H1 (cell line): ENCODE results near the gene CD163. TPM values are rescaled to one million over a fixed set of nuclear protein-coding genes. Genes with fewer than 3 reads are reported as not detected.
"Not testable (repeated sequence)": the region's sequence is repeated elsewhere in the genome, so short reads cannot be mapped to it uniquely, and the experiment has no call there.

ENCODE experiments used
- CTCF ChIA-PET: fragments of 300-600 bp; sonication (Branson Sonifier 250); formaldehyde crosslinking; loops from one replicate; lab custom pipeline; 2021; ENCODE audit not compliant: partially characterized antibody; lab: Charles Lee
- POLR2A ChIA-PET: fragments of 300-600 bp; sonication (Branson Sonifier 250); formaldehyde crosslinking; loops from one replicate; lab custom pipeline; 2021; ENCODE audit warnings: inconsistent platforms; ENCODE audit not compliant: partially characterized antibody; lab: Charles Lee
- DNase-seq, 2 experiments: peaks; one replicate each; pipeline versions ENCODE4 v3.0.0 to v3.0.0-alpha.2; 2010 to 2022; ENCODE audit warnings: low spot score in 2 of 2, low read depth in 1 of 2, mixed read lengths in 1 of 2
- FAIRE-seq: peaks from 2 replicates; lab custom pipeline; 2011; peaks lifted over from hg19 to GRCh38; lab: Jason Lieb, UNC
- H2AFZ ChIP-seq: 2 replicates; pipeline ENCODE4 v1.8.1; 2012; ENCODE audit warnings: low read length, inconsistent platforms
- H2AK5ac ChIP-seq: 2 replicates; pipeline ENCODE4 v1.6.1; 2013; ENCODE audit warnings: low read depth, low read length
- H2BK120ac ChIP-seq: replicated peaks from 2 replicates; pipeline ENCODE3; 2013; ENCODE audit warnings: low read depth, low read length, inconsistent platforms
- H2BK12ac ChIP-seq: 2 replicates; pipeline ENCODE4 v1.6.1; 2013; ENCODE audit warnings: low read depth, low read length
- H2BK15ac ChIP-seq: 2 replicates; pipeline ENCODE4 v1.6.1; 2013; ENCODE audit warnings: low read length
- H2BK20ac ChIP-seq: 2 replicates; pipeline ENCODE4 v1.6.1; 2013; ENCODE audit warnings: low read length
- H2BK5ac ChIP-seq: 2 replicates; pipeline ENCODE4 v1.6.1; 2013; ENCODE audit warnings: low read depth, low read length
- H3K14ac ChIP-seq: 2 replicates; pipeline ENCODE4 v1.6.1; 2013; ENCODE audit warnings: inconsistent platforms; ENCODE audit not compliant: insufficient read length
- H3K18ac ChIP-seq: 2 replicates; pipeline ENCODE4 v1.6.1; 2013; ENCODE audit warnings: low read length; ENCODE audit errors: extremely low read depth
- H3K23ac ChIP-seq: 2 replicates; pipeline ENCODE4 v1.6.1; 2013; ENCODE audit warnings: inconsistent platforms; ENCODE audit not compliant: insufficient read length
- H3K23me2 ChIP-seq: 2 replicates; pipeline ENCODE4 v1.6.1; 2013; ENCODE audit warnings: low read depth, low read length
- H3K27ac ChIP-seq: 2 replicates; pipeline ENCODE4 v1.6.1; 2011; ENCODE audit warnings: low read depth, low read length, inconsistent platforms
- H3K27me3 ChIP-seq, 4 experiments: replicated peaks in 1 of 4; 1 replicate in 1 of 4; 2 replicates in 3 of 4; pipeline versions ENCODE4 v1.6.1 to v1.8.1; 2011 to 2013; ENCODE audit warnings: low read length in 3 of 4, mild to moderate bottlenecking in 3 of 4, inconsistent platforms in 2 of 4, mixed read lengths in 2 of 4, moderate library complexity in 1 of 4; ENCODE audit not compliant: control insufficient read depth in 3 of 4, insufficient read depth in 3 of 4; ENCODE audit errors: extremely low read depth in 1 of 4
- H3K36me3 ChIP-seq, 4 experiments: 2 replicates each; pipeline versions ENCODE4 v1.6.1 to v1.8.1; 2011 to 2013; ENCODE audit warnings: mild to moderate bottlenecking in 4 of 4, low read length in 3 of 4, moderate library complexity in 2 of 4, control low read depth in 1 of 4, inconsistent platforms in 1 of 4; ENCODE audit not compliant: insufficient read depth in 4 of 4, control insufficient read depth in 2 of 4
- H3K4ac ChIP-seq: replicated peaks from 2 replicates; pipeline ENCODE3; 2013; ENCODE audit warnings: low read length, low read depth, mixed read lengths, inconsistent platforms; ENCODE audit not compliant: insufficient read length
- H3K4me1 ChIP-seq, 4 experiments: replicated peaks in 1 of 4; 1 replicate in 1 of 4; 2 replicates in 3 of 4; pipeline versions ENCODE4 v1.6.1 to v1.8.1; 2011 to 2013; ENCODE audit warnings: low read length in 3 of 4, inconsistent platforms in 2 of 4, mixed read lengths in 1 of 4; ENCODE audit not compliant: insufficient read depth in 4 of 4, control insufficient read depth in 3 of 4
- H3K4me2 ChIP-seq, 2 experiments: 2 replicates each; pipeline versions ENCODE4 v1.6.1 to v1.8.1; 2011 to 2013; ENCODE audit warnings: low read depth in 2 of 2, low read length in 2 of 2, control low read depth in 1 of 2, inconsistent platforms in 1 of 2, mild to moderate bottlenecking in 1 of 2; ENCODE audit not compliant: insufficient read depth in 1 of 2
- H3K4me3 ChIP-seq, 4 experiments: fragments of 200-600, 300-600 bp in 1 of 4; sonication (generic), shearing (Covaris generic), sonication (Bioruptor Twin) in 1 of 4; 2 replicates each; pipeline versions ENCODE4 v1.5.1 to v1.8.1; 2011 to 2016; ENCODE audit warnings: low read length in 4 of 4, low read depth in 3 of 4, control low read depth in 2 of 4, inconsistent platforms in 2 of 4, mild to moderate bottlenecking in 2 of 4, mixed read lengths in 1 of 4, moderate library complexity in 1 of 4; ENCODE audit not compliant: insufficient read depth in 2 of 4; ENCODE audit errors: extremely low read depth in 1 of 4
- H3K56ac ChIP-seq: replicated peaks from 2 replicates; pipeline ENCODE3; 2013; ENCODE audit warnings: low read depth, mild to moderate bottlenecking, mixed read lengths, low read length, inconsistent platforms; ENCODE audit not compliant: insufficient read length
- H3K79me1 ChIP-seq: 2 replicates; pipeline ENCODE4 v1.6.1; 2013; ENCODE audit warnings: low read depth, low read length, control low read depth
- H3K79me2 ChIP-seq, 2 experiments: 2 replicates each; pipeline versions ENCODE4 v1.6.1 to v1.8.1; 2012 to 2013; ENCODE audit warnings: low read length in 2 of 2, mild to moderate bottlenecking in 2 of 2, inconsistent platforms in 1 of 2; ENCODE audit not compliant: insufficient read depth in 2 of 2, control insufficient read depth in 1 of 2
- H3K9ac ChIP-seq, 4 experiments: replicated peaks in 1 of 4; 1 replicate in 1 of 4; 2 replicates in 3 of 4; pipeline versions ENCODE4 v1.6.1 to v1.8.1; 2011 to 2013; ENCODE audit warnings: low read depth in 3 of 4, low read length in 3 of 4, control low read depth in 2 of 4, mild to moderate bottlenecking in 2 of 4, moderate library complexity in 2 of 4, inconsistent platforms in 1 of 4; ENCODE audit errors: extremely low read depth in 1 of 4
- H3K9me3 ChIP-seq, 2 experiments: 2 replicates each; pipeline versions ENCODE4 v1.6.1 to v1.8.1; 2012 to 2013; ENCODE audit warnings: mild to moderate bottlenecking in 2 of 2, moderate library complexity in 2 of 2, control low read depth in 1 of 2, inconsistent platforms in 1 of 2, low read depth in 1 of 2, low read length in 1 of 2, mixed read lengths in 1 of 2; ENCODE audit not compliant: insufficient read depth in 2 of 2
- H4K20me1 ChIP-seq, 2 experiments: replicated peaks in 1 of 2; 2 replicates each; pipeline versions ENCODE3 to v1.8.1; 2011 to 2013; ENCODE audit warnings: inconsistent platforms in 2 of 2, low read length in 2 of 2, mild to moderate bottlenecking in 1 of 2; ENCODE audit not compliant: insufficient read depth in 2 of 2, control insufficient read depth in 1 of 2
- H4K5ac ChIP-seq: 2 replicates; pipeline ENCODE4 v1.6.1; 2013; ENCODE audit warnings: low read length, low read depth, mixed read lengths, inconsistent platforms; ENCODE audit not compliant: insufficient read length
- H4K8ac ChIP-seq: 2 replicates; pipeline ENCODE4 v1.8.0; 2013; ENCODE audit warnings: mild to moderate bottlenecking, moderate library complexity, low read length, inconsistent platforms; ENCODE audit not compliant: insufficient read depth; ENCODE audit errors: extremely low read depth
- H4K91ac ChIP-seq: replicated peaks from 2 replicates; pipeline ENCODE3; 2013; ENCODE audit warnings: low read length, mixed read lengths, inconsistent platforms; ENCODE audit not compliant: insufficient read length
- WGBS, 2 experiments: shearing (Covaris generic) in 1 of 2; methylation state at CpG; one replicate each; pipeline versions ENCODE4 v1.1.6 to v1.1.7; 2013 to 2015; ENCODE audit warnings: low lambda C conversion rate in 2 of 2, mixed read lengths in 2 of 2, inconsistent platforms in 1 of 2, low coverage in 1 of 2, missing lambda C conversion rate in 1 of 2; ENCODE audit not compliant: insufficient replicate concordance in 2 of 2, insufficient coverage in 1 of 2, insufficient read length in 1 of 2; ENCODE audit errors: extremely low coverage in 1 of 2, missing lambda C conversion rate in 1 of 2; 5-methylcytosine and 5-hydroxymethylcytosine counted together
- polyA plus RNA-seq, 7 experiments: library from polyadenylated mRNA; depleted of rRNA in 3 of 7; stranded (reverse) in 5 of 7; unstranded in 2 of 7; fragments of >200 nt in 5 of 7; fragments of 200-250 nt in 2 of 7; gene quantifications; 1 replicate in 5 of 7; 2 replicates in 1 of 7; 4 replicates in 1 of 7; pipeline versions ENCODE4 v1.2.1 to v1.2.3, GENCODE V29; 2011 to 2013; ENCODE audit warnings: missing spikeins in 2 of 7, mixed read lengths in 2 of 7
- total RNA-seq: library from RNA; stranded (reverse); fragmentation: NEBNext Ultra II Directional; extraction: Animal tissue kit (Norgen Biotek cat#: 25700); gene quantifications from 2 replicates; pipeline ENCODE4 v1.2.1, GENCODE V29; 2021

The CD163 gene
- total and polyA plus RNA-seq, 2 of the 8 experiments (the other 6 are each of a cell fraction or from before 2014, with no cell fraction given) = 0.02 TPM; not detected in 1

DNA sequence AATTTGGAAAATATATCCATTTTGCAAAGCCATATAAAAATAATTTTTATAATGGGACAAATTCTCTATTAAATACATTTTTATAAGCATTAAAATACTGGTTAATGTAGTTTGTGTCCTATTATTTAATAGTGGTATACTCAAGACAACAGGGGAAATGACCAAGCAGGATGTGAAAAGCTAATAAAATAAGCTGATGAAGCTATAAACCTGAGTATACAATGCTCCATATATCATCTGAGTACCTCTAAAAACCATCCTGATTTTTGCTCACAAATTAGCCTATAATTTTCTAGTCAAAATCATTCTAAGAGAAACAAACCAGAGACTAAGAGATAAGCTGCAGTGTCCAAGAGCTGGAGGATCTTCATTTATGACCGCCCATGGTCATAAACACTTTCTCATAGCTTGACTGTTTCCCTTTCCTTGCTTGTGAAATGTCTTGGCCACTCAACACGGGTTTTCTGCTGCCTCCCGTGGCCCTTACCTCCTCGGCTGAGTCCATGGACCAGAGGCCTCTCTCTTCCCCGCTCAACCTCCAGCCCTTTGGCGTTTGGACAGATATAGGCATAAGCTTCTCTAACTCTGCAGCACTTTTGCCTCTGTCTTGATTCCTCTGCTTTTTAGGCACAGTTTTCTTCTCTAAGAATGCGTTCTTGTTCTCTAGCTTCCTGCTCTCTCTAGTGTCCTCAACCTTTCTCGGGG lies 65.1 kb downstream of the CD163 start:
- H2AK5ac ChIP-seq, H2BK12ac ChIP-seq, H3K4me1 ChIP-seq, H3K36me3 ChIP-seq, H3K4ac ChIP-seq, H3K23me2 ChIP-seq, H3K9ac ChIP-seq, H4K8ac ChIP-seq, FAIRE-seq, H2BK5ac ChIP-seq, POLR2A ChIA-PET, H3K14ac ChIP-seq, H3K27me3 ChIP-seq, H2BK120ac ChIP-seq, H3K79me1 ChIP-seq, H4K20me1 ChIP-seq, H3K27ac ChIP-seq, H2BK20ac ChIP-seq, H4K91ac ChIP-seq, H3K9me3 ChIP-seq, H3K18ac ChIP-seq, CTCF ChIA-PET, H3K79me2 ChIP-seq, H3K23ac ChIP-seq, H2AFZ ChIP-seq, H4K5ac ChIP-seq, H2BK15ac ChIP-seq, DNase-seq, H3K56ac ChIP-seq: not testable (repeated sequence)
- H3K4me2 ChIP-seq = peak overlapping the region in 1 of 2 experiments; percentile 66; a peak in 1 of 4 replicates
- WGBS, 2 experiments = 94% methylated on average over 8 of the region's 8 CpGs; no CpG with 5 or more reads in 1 of the 2 experiments
- H3K4me3 ChIP-seq = peak overlapping the region in 1 of 4 experiments; percentile 62; a peak in 1 of 8 replicates

DNA sequence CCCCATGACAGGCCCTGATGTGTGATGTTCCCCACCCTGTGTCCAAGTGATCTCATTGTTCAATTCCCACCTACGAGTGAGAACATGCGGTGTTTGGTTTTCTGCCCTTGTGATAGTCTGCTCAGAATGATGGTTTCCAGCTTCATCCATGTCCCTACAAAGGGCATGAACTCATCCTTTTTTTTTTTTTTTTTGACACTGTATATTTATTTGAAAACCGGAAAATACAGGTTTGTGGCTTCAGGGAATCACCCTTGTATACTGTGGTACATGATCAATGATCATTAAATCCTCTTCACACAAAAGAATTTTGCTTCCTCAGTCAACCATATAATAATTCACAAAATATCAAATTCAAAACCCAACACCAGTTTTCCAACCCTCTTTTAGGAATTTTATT lies 66.1 kb downstream of the CD163 start:
- H3K14ac ChIP-seq, H2BK15ac ChIP-seq, FAIRE-seq, H2BK120ac ChIP-seq, CTCF ChIA-PET, H3K4me2 ChIP-seq, DNase-seq, H2BK20ac ChIP-seq, H3K4me3 ChIP-seq, H2AFZ ChIP-seq, H3K23me2 ChIP-seq, H4K20me1 ChIP-seq, H4K91ac ChIP-seq, H3K79me1 ChIP-seq, H2AK5ac ChIP-seq, H3K56ac ChIP-seq, H3K4ac ChIP-seq, H2BK12ac ChIP-seq, H2BK5ac ChIP-seq, H3K9ac ChIP-seq, POLR2A ChIA-PET, H3K79me2 ChIP-seq, H3K4me1 ChIP-seq, H3K18ac ChIP-seq, H3K23ac ChIP-seq, H3K27me3 ChIP-seq, H3K36me3 ChIP-seq, H3K27ac ChIP-seq, H3K9me3 ChIP-seq, H4K5ac ChIP-seq, H4K8ac ChIP-seq: not testable (repeated sequence)
- 91% methylated on average over 3 of the region's 3 CpGs; no CpG with 5 or more reads in 1 of the 2 experiments for WGBS, 2 experiments
